Measurements from ENCODE around the gene PDE7B. TPM values are rescaled to one million over a fixed set of nuclear protein-coding genes. Genes with fewer than 3 reads are reported as not detected.

Gene PDE7B
- total and polyA plus RNA-seq, 2 of the 13 experiments (the other 11 are each of a cell fraction or from before 2014, with no cell fraction given) = not detected

DNA sequence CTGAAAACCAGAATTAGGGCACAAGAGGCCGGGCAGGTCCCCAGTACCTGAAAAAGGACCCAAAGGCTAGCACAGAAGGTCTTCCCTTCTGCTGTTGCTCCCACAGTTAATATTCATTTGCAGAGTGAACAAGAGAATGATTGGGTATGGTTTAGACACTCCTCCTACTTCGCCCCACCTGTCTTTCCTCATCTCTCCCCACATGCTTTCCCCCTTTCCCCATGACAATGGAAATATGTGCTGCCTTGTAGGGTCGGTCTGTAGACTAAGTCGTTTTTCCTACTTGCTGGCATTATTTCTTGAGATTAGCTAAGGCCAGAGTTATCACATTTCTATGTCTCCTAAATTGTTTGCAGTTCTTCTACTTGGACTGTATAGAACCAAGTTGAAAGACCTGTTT is 181.9 kb downstream of the PDE7B start:
- H3K79me2 ChIP-seq (ENCODE audit: insufficient read depth, low read length) = no peaks in the 10 kb centered on the region
- intact Hi-C loops (cut with micrococcal nuclease; ENCODE audit: unreplicated experiment) (loop anchor here (5.0 kb wide), 1 partner anchor 284 kb away; no protein-coding TSS in a partner anchor), in situ Hi-C loops (cut with HindIII; ENCODE audit: extremely low pct_ligation_motif_present, low pct_unique_long_range_greater_than_20kb) (no loop called here)
- no peaks in the 10 kb centered on the region for H3K36me3 ChIP-seq (replicated peaks in 1 of 2; ENCODE audit: control insufficient read depth in 1 of 2, insufficient read depth in 2 of 2, low read length in 2 of 2)
- peaks cover 0 to 5% of the 10 kb centered on the region in 2 experiments; a peak in 2 of 5 replicates for H3K27me3 ChIP-seq (ENCODE audit: control insufficient read depth in 1 of 2, insufficient read depth in 2 of 2, low read length in 2 of 2)
- H2AFZ ChIP-seq (ENCODE audit: low read length) = no peak overlapping the region
- H3K4me2 ChIP-seq (ENCODE audit: low read depth, low read length) = no peak overlapping the region
- no peaks in the 10 kb centered on the region for H3K9me3 ChIP-seq (ENCODE audit: low read length)
- ChIA-PET POLR2A (no interaction called here), CTCF (ENCODE audit: low intra/inter-chr PET ratio, low total read pairs) (no interaction called here)
- H3K4me1 ChIP-seq (ENCODE audit: insufficient read depth, low read length) = no peaks in the 10 kb centered on the region
- WGBS (ENCODE audit: low lambda C conversion rate) = under 1% methylated on average over 4 of the region's 4 CpGs
- no peak overlapping the region for H3K27ac ChIP-seq (ENCODE audit: extremely low read length, insufficient read depth, low read length)
- BruUV-seq (replicated peaks) = no TSS peak
- FAIRE-seq = no peak
- ATAC-seq = no peak
- no peak for DNase-seq (ENCODE audit: low spot score)
- no peak overlapping the region for H3K4me3 ChIP-seq (replicated peaks in 1 of 3; ENCODE audit: insufficient read depth in 1 of 3, low read depth in 2 of 3, low read length in 3 of 3)
- TF ChIP-seq ZFX (CRISPR knock-in tag; IDR thresholded peaks at IDR 0.05; ENCODE audit: low read depth) (no peak), PHF8 (CRISPR knock-in tag; IDR thresholded peaks at IDR 0.05) (no peak), ZNF383 (CRISPR knock-in tag; IDR thresholded peaks at IDR 0.05; ENCODE audit: borderline replicate concordance) (no peak), ZNF572 (CRISPR knock-in tag; IDR thresholded peaks at IDR 0.05) (no peak), TMF1 (CRISPR knock-in tag; IDR thresholded peaks at IDR 0.05; ENCODE audit: low read depth) (no peak), KAT7 (CRISPR knock-in tag; IDR thresholded peaks at IDR 0.05; ENCODE audit: borderline replicate concordance) (no peak), SATB2 (CRISPR knock-in tag; IDR thresholded peaks at IDR 0.05) (no peak)
- TF ChIP-seq, protein P1, sequence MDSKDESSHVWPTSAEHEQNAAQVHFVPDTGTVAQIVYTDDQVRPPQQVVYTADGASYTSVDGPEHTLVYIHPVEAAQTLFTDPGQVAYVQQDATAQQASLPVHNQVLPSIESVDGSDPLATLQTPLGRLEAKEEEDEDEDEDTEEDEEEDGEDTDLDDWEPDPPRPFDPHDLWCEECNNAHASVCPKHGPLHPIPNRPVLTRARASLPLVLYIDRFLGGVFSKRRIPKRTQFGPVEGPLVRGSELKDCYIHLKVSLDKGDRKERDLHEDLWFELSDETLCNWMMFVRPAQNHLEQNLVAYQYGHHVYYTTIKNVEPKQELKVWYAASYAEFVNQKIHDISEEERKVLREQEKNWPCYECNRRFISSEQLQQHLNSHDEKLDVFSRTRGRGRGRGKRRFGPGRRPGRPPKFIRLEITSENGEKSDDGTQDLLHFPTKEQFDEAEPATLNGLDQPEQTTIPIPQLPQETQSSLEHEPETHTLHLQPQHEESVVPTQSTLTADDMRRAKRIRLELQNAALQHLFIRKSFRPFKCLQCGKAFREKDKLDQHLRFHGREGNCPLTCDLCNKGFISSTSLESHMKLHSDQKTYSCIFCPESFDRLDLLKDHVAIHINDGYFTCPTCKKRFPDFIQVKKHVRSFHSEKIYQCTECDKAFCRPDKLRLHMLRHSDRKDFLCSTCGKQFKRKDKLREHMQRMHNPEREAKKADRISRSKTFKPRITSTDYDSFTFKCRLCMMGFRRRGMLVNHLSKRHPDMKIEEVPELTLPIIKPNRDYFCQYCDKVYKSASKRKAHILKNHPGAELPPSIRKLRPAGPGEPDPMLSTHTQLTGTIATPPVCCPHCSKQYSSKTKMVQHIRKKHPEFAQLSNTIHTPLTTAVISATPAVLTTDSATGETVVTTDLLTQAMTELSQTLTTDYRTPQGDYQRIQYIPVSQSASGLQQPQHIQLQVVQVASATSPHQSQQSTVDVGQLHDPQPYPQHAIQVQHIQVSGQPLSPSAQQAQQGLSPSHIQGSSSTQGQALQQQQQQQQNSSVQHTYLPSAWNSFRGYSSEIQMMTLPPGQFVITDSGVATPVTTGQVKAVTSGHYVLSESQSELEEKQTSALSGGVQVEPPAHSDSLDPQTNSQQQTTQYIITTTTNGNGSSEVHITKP (CRISPR knock-in tag; IDR thresholded peaks at IDR 0.05; ENCODE audit: low read depth) = no peak
- no peak overlapping the region for H3K9ac ChIP-seq (ENCODE audit: insufficient read depth, low read depth, low read length)
- no peaks in the 10 kb centered on the region for H4K20me1 ChIP-seq (ENCODE audit: insufficient read depth, low read length)
